CD4-positive, alpha-beta T cell treated with Interleukin-21 for 1 hour (primary cell): Measurements from ENCODE around the gene MAVS.

Source experiments
- DNase-seq: peaks from one replicate; pipeline ENCODE4 v3.0.0-alpha.2; 2020

Gene MAVS

GRCh38 chr20:3846740-3847428 is at the start of gene MAVS:
Gene MAVS, plus strand, starts transcription at chr20:3846834. Its CDS starts 7,791 bp downstream, at chr20:3854625.
- no peak for DNase-seq

GRCh38 chr20:3797226-3797545 is 49.4 kb upstream of the MAVS start:
- no peak for DNase-seq

- DNase-seq: peak; percentile 63
These were observed 48.9 kb upstream of the MAVS start for GRCh38 chr20:3797592-3798372.

- no peak for DNase-seq
These were observed 48.3 kb upstream of the MAVS start for GRCh38 chr20:3798373-3798768.

GRCh38 chr20:3798908-3799248 is 47.8 kb upstream of the MAVS start:
- no peak for DNase-seq

GRCh38 chr20:3800256-3800877 is 46.3 kb upstream of the MAVS start:
- no peak for DNase-seq

GRCh38 chr20:3800878-3801260 is 45.8 kb upstream of the MAVS start:
- DNase-seq: no peak

GRCh38 chr20:3801299-3801698 is 45.3 kb upstream of the MAVS start:
- no peak for DNase-seq

- no peak for DNase-seq
These were observed 44.8 kb upstream of the MAVS start for GRCh38 chr20:3801846-3802245.

- no peak for DNase-seq
These were observed 44.0 kb upstream of the MAVS start for GRCh38 chr20:3802524-3803239.

GRCh38 chr20:3803289-3803688 is 43.3 kb upstream of the MAVS start:
- no peak for DNase-seq

- no peak for DNase-seq
These were observed 42.8 kb upstream of the MAVS start for GRCh38 chr20:3803854-3804253.

GRCh38 chr20:3804254-3804751 is 42.3 kb upstream of the MAVS start:
- DNase-seq: no peak

- DNase-seq: no peak
These were observed 41.9 kb upstream of the MAVS start for GRCh38 chr20:3804781-3805180.

GRCh38 chr20:3808544-3808943 is 38.1 kb upstream of the MAVS start:
- no peak for DNase-seq

- peak; percentile 91 for DNase-seq
These were observed 35.0 kb upstream of the MAVS start for GRCh38 chr20:3811467-3812258.

GRCh38 chr20:3812259-3812681 is 34.4 kb upstream of the MAVS start:
- no peak for DNase-seq

- DNase-seq: no peak
These were observed 33.4 kb upstream of the MAVS start for GRCh38 chr20:3812975-3813847.

- peak; percentile 31 for DNase-seq
These were observed 32.6 kb upstream of the MAVS start for GRCh38 chr20:3813848-3814581.

- DNase-seq: no peak
These were observed 31.6 kb upstream of the MAVS start for GRCh38 chr20:3814928-3815495.
